Nephron (organoid): Measurements from ENCODE around the gene CCDC141.
A peak's percentile ranks its signal among the peaks of the same experiment; 100 is the strongest.

Experiments used
- H3K27ac Mint-ChIP-seq, 3 experiments: 2 replicates each; pipeline ENCODE4 v1.8.0; 2020; ENCODE audit warnings: mixed read lengths in 3 of 3, mild to moderate bottlenecking in 2 of 3, moderate library complexity in 1 of 3
- H3K27me3 Mint-ChIP-seq: 2 replicates; pipeline ENCODE4 v1.8.0; 2021; ENCODE audit warnings: low read depth, mild to moderate bottlenecking, moderate library complexity, mixed read lengths
- H3K36me3 Mint-ChIP-seq: 2 replicates; pipeline ENCODE4 v1.8.0; 2020; ENCODE audit warnings: low read depth, mixed read lengths
- H3K4me1 Mint-ChIP-seq: 2 replicates; pipeline ENCODE4 v1.8.0; 2020; ENCODE audit warnings: mixed read lengths
- H3K4me3 Mint-ChIP-seq, 3 experiments: 2 replicates each; pipeline ENCODE4 v1.8.0; 2020; ENCODE audit warnings: mild to moderate bottlenecking in 3 of 3, mixed read lengths in 3 of 3, moderate library complexity in 2 of 3
- H3K9me3 Mint-ChIP-seq: 2 replicates; pipeline ENCODE4 v1.8.0; 2020; ENCODE audit warnings: mixed read lengths
- TF ChIP-seq, protein P1 (sequence below), 3 experiments: fragments of 200-600 bp; sonication (generic); IDR thresholded peaks; one replicate each; pipeline ENCODE4 v1.5.0; 2021; ENCODE audit warnings: antibody characterized with exemption in 3 of 3; ENCODE audit not compliant: unreplicated experiment in 3 of 3

Gene CCDC141

DNA sequence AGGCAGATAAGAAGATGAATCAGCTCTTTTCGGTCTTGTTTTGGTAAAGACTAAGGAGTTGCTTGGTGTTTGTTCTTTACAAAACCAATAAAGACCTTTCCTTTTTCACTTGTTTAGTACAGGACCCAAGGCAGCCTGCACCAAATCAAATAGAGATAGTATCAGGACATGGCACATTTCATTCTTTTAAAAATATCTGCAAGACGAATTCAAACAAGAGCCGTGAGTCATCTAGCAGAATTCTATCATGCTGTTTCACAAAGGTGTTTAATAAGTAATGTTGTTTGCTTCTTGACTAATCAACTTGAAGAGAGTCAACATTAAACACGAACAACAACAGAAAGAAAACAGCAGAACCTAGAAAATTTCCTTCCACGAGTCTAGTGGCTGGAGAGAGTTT is 139.9 kb downstream of the CCDC141 start:
- H3K9me3 Mint-ChIP-seq, result no peaks in the 10 kb centered on the region
- peak overlapping the region in 1 of 3 experiments; percentile 32 for H3K27ac Mint-ChIP-seq
- TF ChIP-seq, protein P1, sequence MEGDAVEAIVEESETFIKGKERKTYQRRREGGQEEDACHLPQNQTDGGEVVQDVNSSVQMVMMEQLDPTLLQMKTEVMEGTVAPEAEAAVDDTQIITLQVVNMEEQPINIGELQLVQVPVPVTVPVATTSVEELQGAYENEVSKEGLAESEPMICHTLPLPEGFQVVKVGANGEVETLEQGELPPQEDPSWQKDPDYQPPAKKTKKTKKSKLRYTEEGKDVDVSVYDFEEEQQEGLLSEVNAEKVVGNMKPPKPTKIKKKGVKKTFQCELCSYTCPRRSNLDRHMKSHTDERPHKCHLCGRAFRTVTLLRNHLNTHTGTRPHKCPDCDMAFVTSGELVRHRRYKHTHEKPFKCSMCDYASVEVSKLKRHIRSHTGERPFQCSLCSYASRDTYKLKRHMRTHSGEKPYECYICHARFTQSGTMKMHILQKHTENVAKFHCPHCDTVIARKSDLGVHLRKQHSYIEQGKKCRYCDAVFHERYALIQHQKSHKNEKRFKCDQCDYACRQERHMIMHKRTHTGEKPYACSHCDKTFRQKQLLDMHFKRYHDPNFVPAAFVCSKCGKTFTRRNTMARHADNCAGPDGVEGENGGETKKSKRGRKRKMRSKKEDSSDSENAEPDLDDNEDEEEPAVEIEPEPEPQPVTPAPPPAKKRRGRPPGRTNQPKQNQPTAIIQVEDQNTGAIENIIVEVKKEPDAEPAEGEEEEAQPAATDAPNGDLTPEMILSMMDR (IDR thresholded peaks at IDR 0.05; ENCODE audit: unreplicated experiment in 3 of 3), result no peak
- H3K36me3 Mint-ChIP-seq, result no peaks in the 10 kb centered on the region
- peaks cover 28% of the 10 kb centered on the region for H3K4me1 Mint-ChIP-seq
- no peak overlapping the region for H3K4me3 Mint-ChIP-seq
- H3K27me3 Mint-ChIP-seq, result peaks cover 8% of the 10 kb centered on the region

DNA sequence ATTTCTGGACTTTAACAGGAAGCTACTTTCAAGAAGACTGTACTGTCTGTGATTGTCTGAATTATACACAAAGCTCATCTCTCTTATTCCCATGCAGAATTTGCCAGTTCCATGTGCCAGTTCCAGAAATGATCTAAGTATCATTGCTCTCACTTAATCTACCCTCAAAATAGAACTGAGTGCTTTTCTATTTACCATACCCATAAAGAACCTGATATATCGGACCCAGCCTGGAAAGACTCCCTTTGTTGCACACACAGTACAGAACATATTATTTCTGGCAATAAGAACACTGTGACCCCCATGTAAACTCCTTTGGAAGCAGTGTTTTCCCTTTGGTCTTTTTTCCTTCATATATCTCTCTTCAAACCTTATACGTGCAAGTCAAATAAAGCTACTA is 140.4 kb downstream of the CCDC141 start:
- H3K4me1 Mint-ChIP-seq, result peaks cover 30% of the 10 kb centered on the region
- H3K9me3 Mint-ChIP-seq, result no peaks in the 10 kb centered on the region
- H3K4me3 Mint-ChIP-seq, result no peak overlapping the region
- H3K36me3 Mint-ChIP-seq, result no peaks in the 10 kb centered on the region
- TF ChIP-seq, protein P1 (IDR thresholded peaks at IDR 0.05; ENCODE audit: unreplicated experiment in 3 of 3), result no peak
- H3K27me3 Mint-ChIP-seq, result peaks cover 8% of the 10 kb centered on the region
- H3K27ac Mint-ChIP-seq, result peak overlapping the region in 1 of 3 experiments; percentile 32

DNA sequence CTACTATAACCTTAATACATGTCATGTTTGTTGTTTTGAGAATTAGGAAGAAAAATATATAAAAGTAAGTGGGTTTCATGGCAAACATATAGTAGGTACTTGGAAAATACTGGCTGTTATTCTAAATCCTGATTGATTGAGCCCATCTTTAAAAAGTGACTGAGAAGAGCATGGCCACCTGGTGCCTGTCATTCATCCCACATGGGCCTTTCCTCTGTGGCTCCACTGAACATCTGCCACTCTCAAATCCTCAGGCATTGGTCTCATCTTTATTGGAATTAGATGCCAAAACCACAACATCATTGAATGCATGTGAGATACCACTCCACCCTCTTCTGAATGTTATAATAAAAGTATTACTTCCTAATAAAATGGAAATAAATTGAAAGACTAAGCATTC is 141.1 kb downstream of the CCDC141 start:
- no peaks in the 10 kb centered on the region for H3K36me3 Mint-ChIP-seq
- H3K4me1 Mint-ChIP-seq, result peaks cover 30% of the 10 kb centered on the region
- H3K9me3 Mint-ChIP-seq, result peaks cover 2% of the 10 kb centered on the region
- H3K4me3 Mint-ChIP-seq, result no peak overlapping the region
- H3K27me3 Mint-ChIP-seq, result peaks cover 4% of the 10 kb centered on the region
- H3K27ac Mint-ChIP-seq, result peak overlapping the region in 1 of 3 experiments; percentile 32
- TF ChIP-seq, protein P1 (IDR thresholded peaks at IDR 0.05; ENCODE audit: unreplicated experiment in 3 of 3), result no peak

DNA sequence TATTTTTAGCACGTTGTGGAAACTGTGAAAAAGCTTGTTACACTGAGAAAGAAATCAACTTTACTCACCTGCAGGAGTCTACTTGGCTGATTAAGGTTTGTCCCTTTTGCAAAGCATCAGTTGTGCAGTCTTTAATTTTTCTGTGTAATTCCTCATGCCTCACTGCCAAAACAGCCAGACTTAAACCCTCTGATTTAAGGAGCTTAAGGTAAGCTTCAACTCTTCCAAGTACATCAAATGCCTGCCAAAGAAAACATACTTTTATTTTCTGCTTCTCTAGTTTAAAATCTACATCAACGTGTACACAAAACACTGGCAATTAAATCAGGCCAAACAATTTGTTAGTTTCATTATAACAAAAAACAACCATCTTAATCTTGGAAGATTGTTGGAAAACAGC is 144.7 kb downstream of the CCDC141 start:
- Mint-ChIP-seq H3K27ac (peak overlapping the region in 1 of 3 experiments; percentile 18), H3K9me3 (peaks cover 3% of the 10 kb centered on the region), H3K36me3 (no peaks in the 10 kb centered on the region), H3K27me3 (peaks cover 4% of the 10 kb centered on the region), H3K4me1 (peaks cover 25% of the 10 kb centered on the region), H3K4me3 (no peak overlapping the region)
- TF ChIP-seq, protein P1 (IDR thresholded peaks at IDR 0.05; ENCODE audit: unreplicated experiment in 3 of 3), result no peak

DNA sequence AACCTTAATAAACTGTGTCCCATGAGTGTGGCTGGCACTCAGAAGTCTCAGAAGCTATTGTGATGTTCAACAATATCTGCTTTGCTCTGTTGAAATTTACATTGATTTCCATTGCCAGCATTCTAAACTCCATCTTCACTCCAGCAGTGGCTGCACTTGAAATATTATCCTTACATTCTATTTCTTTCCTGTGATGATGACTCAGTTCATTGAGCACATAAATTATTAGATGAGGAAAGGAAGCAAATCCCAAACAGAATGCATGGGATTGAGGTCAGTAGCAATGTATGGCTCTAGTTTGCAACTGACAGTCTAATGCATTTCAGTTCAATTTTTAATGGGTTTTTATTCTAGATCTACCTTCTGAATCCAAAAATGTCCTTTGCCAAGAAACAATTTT is 150.3 kb downstream of the CCDC141 start:
- H3K27me3 Mint-ChIP-seq, result no peaks in the 10 kb centered on the region
- TF ChIP-seq, protein P1 (IDR thresholded peaks at IDR 0.05; ENCODE audit: unreplicated experiment in 3 of 3), result no peak
- H3K9me3 Mint-ChIP-seq, result peaks cover 3% of the 10 kb centered on the region
- H3K27ac Mint-ChIP-seq, result peak overlapping the region in 1 of 3 experiments; percentile 60
- no peak overlapping the region for H3K4me3 Mint-ChIP-seq
- peaks cover 17% of the 10 kb centered on the region for H3K4me1 Mint-ChIP-seq
- H3K36me3 Mint-ChIP-seq, result no peaks in the 10 kb centered on the region

DNA sequence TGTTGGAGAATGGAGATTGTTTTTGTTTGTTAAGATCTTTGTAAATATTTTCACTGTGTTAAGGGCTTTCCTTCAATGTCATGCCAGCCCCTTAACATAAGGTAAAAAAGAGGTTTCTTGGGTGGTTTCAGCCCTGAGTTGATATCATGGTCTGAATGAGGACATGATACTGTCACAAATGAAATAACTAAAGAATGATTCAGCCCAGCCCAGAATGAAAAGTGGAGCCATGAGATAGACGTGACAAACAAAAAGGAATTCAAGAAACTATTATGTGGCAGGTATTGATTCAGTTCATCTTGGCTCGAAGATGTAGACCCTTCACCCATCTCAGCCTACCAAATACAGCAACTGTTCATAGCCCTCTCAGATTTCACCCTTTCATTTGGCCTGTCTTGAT is 154.1 kb downstream of the CCDC141 start:
- Mint-ChIP-seq H3K4me1 (peaks cover 33% of the 10 kb centered on the region), H3K36me3 (no peaks in the 10 kb centered on the region), H3K4me3 (no peak overlapping the region), H3K27me3 (no peaks in the 10 kb centered on the region), H3K9me3 (no peaks in the 10 kb centered on the region), H3K27ac (no peak overlapping the region)
- TF ChIP-seq, protein P1 (IDR thresholded peaks at IDR 0.05; ENCODE audit: unreplicated experiment in 3 of 3), result no peak
